Adrenal gland (tissue), 5 donors: ENCODE measurements around the gene PGC.

ENCODE experiments used
- POLR2A ChIP-seq, 2 donors: fragments of 450-650 bp; IDR thresholded peaks; one replicate each; pipeline ENCODE4 v1.6.1; 2017; ENCODE audit warnings: antibody characterized with exemption in 2 of 2, mild to moderate bottlenecking in 2 of 2, moderate library complexity in 1 of 2
- TF ChIP-seq, protein P1 (sequence below), 6 experiments: fragments of 450-650 bp in 4 of 6; fragments of 200-600 bp in 2 of 6; sonication (generic) in 1 of 6; IDR thresholded peaks; 1 replicate in 5 of 6; 2 replicates in 1 of 6; pipeline versions ENCODE4 v1.5.1 to v1.8.0; 2016 to 2021; ENCODE audit warnings: antibody characterized with exemption in 6 of 6, mild to moderate bottlenecking in 2 of 6, moderate library complexity in 1 of 6
- donor health status: DM: no; HTN: no; CAD: no.

DNA sequence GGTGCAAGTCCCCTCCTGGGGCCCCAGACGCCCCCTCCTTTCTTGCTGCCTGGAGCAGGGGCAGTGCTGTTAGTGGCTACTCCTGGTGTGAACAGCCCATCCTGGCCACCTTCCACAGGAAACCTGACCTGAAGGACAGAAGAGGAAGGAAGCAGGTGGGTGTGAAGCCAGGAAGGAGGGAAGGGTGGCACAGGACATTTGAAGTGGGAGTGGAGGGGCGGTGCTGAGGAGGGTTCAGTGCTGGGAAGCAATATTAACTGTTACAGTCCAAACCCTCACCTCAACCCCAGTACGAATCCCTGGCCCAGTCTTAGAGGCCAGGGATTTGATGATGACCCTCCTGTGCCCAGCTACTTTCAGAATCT is 34.2 kb upstream of the PGC start:
- TF ChIP-seq, protein P1, sequence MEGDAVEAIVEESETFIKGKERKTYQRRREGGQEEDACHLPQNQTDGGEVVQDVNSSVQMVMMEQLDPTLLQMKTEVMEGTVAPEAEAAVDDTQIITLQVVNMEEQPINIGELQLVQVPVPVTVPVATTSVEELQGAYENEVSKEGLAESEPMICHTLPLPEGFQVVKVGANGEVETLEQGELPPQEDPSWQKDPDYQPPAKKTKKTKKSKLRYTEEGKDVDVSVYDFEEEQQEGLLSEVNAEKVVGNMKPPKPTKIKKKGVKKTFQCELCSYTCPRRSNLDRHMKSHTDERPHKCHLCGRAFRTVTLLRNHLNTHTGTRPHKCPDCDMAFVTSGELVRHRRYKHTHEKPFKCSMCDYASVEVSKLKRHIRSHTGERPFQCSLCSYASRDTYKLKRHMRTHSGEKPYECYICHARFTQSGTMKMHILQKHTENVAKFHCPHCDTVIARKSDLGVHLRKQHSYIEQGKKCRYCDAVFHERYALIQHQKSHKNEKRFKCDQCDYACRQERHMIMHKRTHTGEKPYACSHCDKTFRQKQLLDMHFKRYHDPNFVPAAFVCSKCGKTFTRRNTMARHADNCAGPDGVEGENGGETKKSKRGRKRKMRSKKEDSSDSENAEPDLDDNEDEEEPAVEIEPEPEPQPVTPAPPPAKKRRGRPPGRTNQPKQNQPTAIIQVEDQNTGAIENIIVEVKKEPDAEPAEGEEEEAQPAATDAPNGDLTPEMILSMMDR (IDR thresholded peaks at IDR 0.05) = no peak
- no peak for TF ChIP-seq POLR2A (IDR thresholded peaks at IDR 0.05)
